PC-3 (cell line): ENCODE results near the gene TPRX1. TPM values are rescaled to one million over a fixed set of nuclear protein-coding genes. Genes with fewer than 3 reads are reported as not detected.

Experiments used
- ATAC-seq: fragments of 200-7000 bp; cut with Tn5 transposase; 2 replicates; pipeline ENCODE4 v1.9.1; 2020; ENCODE audit warnings: mild to moderate bottlenecking, moderate library complexity
- BruUV-seq: library from RNA; stranded (reverse); fragments of 400-500 nt; replicated peaks from 2 replicates; lab custom pipeline; 2021; lab: Mats Ljungman, UMichigan
- CTCF ChIA-PET: fragments of 300-600 bp; sonication (Branson Sonifier 250); formaldehyde crosslinking; loops from one replicate; lab custom pipeline; 2022; ENCODE audit warnings: antibody characterized with exemption; lab: Charles Lee
- POLR2A ChIA-PET: fragments of 300-600 bp; sonication (Branson Sonifier 250); formaldehyde crosslinking; loops from one replicate; lab custom pipeline; 2022; ENCODE audit warnings: antibody characterized with exemption; ENCODE audit not compliant: unreplicated experiment; lab: Charles Lee
- DNase-seq: peaks from one replicate; pipeline ENCODE4 v3.0.0-alpha.2; 2015
- H2AFZ ChIP-seq: fragments of 300-600 bp; sonication (generic); 2 replicates; pipeline ENCODE4 v1.6.0; 2016; ENCODE audit warnings: antibody characterized with exemption, low read length
- H3F3A ChIP-seq: fragments of 300-600 bp; sonication (generic); one replicate; pipeline ENCODE4 v1.6.0; 2017; ENCODE audit warnings: antibody characterized with exemption, low read length, control low read depth, mild to moderate bottlenecking; ENCODE audit not compliant: unreplicated experiment
- H3K27ac ChIP-seq: fragments of 300-600 bp; sonication (generic); 2 replicates; pipeline ENCODE4 v1.5.1; 2016; ENCODE audit warnings: mild to moderate bottlenecking, low read length
- H3K27me3 ChIP-seq: fragments of 300-600 bp; sonication (generic); 2 replicates; pipeline ENCODE4 v1.6.1; 2016; ENCODE audit warnings: low read length, mixed read lengths
- H3K36me3 ChIP-seq: fragments of 300-600 bp; sonication (generic); 2 replicates; pipeline ENCODE4 v1.6.1; 2016; ENCODE audit warnings: low read depth, mixed run types, low read length, mixed read lengths
- H3K4me1 ChIP-seq: fragments of 300-600 bp; sonication (generic); 2 replicates; pipeline ENCODE4 v1.5.1; 2016; ENCODE audit warnings: low read length; ENCODE audit not compliant: insufficient read depth
- H3K4me2 ChIP-seq: fragments of 300-600 bp; sonication (generic); 2 replicates; pipeline ENCODE4 v1.6.0; 2016; ENCODE audit warnings: low read length
- H3K4me3 ChIP-seq: fragments of 300-600 bp; sonication (generic); 2 replicates; pipeline ENCODE4 v1.5.1; 2016; ENCODE audit warnings: mild to moderate bottlenecking, low read length, mixed read lengths
- H3K79me2 ChIP-seq: fragments of 300-600 bp; sonication (generic); 2 replicates; pipeline ENCODE4 v1.6.1; 2017; ENCODE audit warnings: low read length, mixed read lengths
- H3K9ac ChIP-seq: fragments of 300-600 bp; sonication (generic); 2 replicates; pipeline ENCODE4 v1.6.0; 2016; ENCODE audit warnings: mild to moderate bottlenecking, low read length
- H3K9me2 ChIP-seq: fragments of 300-600 bp; sonication (generic); replicated peaks from 2 replicates; pipeline ENCODE4 v1.6.1; 2016; ENCODE audit warnings: mixed run types, low read length, mixed read lengths
- H3K9me3 ChIP-seq: fragments of 300-600 bp; sonication (generic); 2 replicates; pipeline ENCODE4 v1.6.1; 2016; ENCODE audit warnings: low read length, mixed read lengths
- H4K20me1 ChIP-seq: fragments of 300-600 bp; sonication (generic); 2 replicates; pipeline ENCODE4 v1.6.1; 2016; ENCODE audit warnings: low read length, mixed read lengths
- CTCF ChIP-seq: fragments of 300-600 bp; sonication (generic); conservative IDR thresholded peaks from 2 replicates; pipeline ENCODE4 v1.5.1; 2017; ENCODE audit warnings: antibody characterized with exemption, low read depth, mild to moderate bottlenecking, low read length
- EZH2 ChIP-seq: fragments of 300-600 bp; sonication (generic); IDR thresholded peaks from one replicate; pipeline ENCODE4 v1.6.1; 2017; ENCODE audit warnings: antibody characterized with exemption, mild to moderate bottlenecking, low read length; ENCODE audit not compliant: unreplicated experiment
- EZH2phosphoT487 ChIP-seq: fragments of 300-600 bp; sonication (generic); IDR thresholded peaks from 2 replicates; pipeline ENCODE4 v1.6.1; 2018; ENCODE audit warnings: mild to moderate bottlenecking, antibody characterized with exemption, low read length, borderline replicate concordance
- intact Hi-C: fragments of 100-400 bp; cut with micrococcal nuclease; formaldehyde crosslinking; loops from 2 replicates; pipeline ENCODE4 v1.9.0; 2023
- total RNA-seq: library from RNA; depleted of rRNA; stranded (reverse); fragments of >200 nt; gene quantifications from 2 replicates; pipeline ENCODE4 v1.2.3, GENCODE V29; 2014

TPRX1 gene
- total RNA-seq, 1 experiment from 2014 or later: not detected

GRCh38 chr19:47760632-47760999 lies 43.7 kb downstream of the TPRX1 start:
- Histone ChIP-seq H3K9me3 (no peaks in the 10 kb centered on the region), H3K9ac (no peak overlapping the region), H3K9me2 (no peaks in the 10 kb centered on the region), H3K36me3 (peaks cover 12% of the 10 kb centered on the region; the same call in 1 of the 2 replicates), H3K27ac (no peak overlapping the region), H3K4me2 (no peak overlapping the region), H3K79me2 (no peaks in the 10 kb centered on the region), H3F3A (no peaks in the 10 kb centered on the region), H2AFZ (no peak overlapping the region), H3K27me3 (no peaks in the 10 kb centered on the region), H4K20me1 (no peaks in the 10 kb centered on the region), H3K4me1 (no peaks in the 10 kb centered on the region), H3K4me3 (no peak overlapping the region)
- ChIA-PET POLR2A (no interaction called here), CTCF (no interaction called here)
- no TSS peak for BruUV-seq
- DNase-seq (no peak), ATAC-seq (no peak)
- TF ChIP-seq EZH2 (no peak), CTCF (no peak), EZH2phosphoT487 (no peak)
- intact Hi-C loops: no loop called here

GRCh38 chr19:47758443-47758804 lies 45.9 kb downstream of the TPRX1 start:
- no peaks in the 10 kb centered on the region for H3K27me3 ChIP-seq
- TF ChIP-seq EZH2phosphoT487 (no peak), CTCF (no peak), EZH2 (no peak)
- H3K36me3 ChIP-seq: peaks cover 16% of the 10 kb centered on the region; the same call in 1 of the 2 replicates
- no peaks in the 10 kb centered on the region for H3F3A ChIP-seq
- no peak overlapping the region for H3K4me2 ChIP-seq
- no peak overlapping the region for H3K9ac ChIP-seq
- H3K9me2 ChIP-seq: no peaks in the 10 kb centered on the region
- no peak overlapping the region for H3K27ac ChIP-seq
- no peaks in the 10 kb centered on the region for H4K20me1 ChIP-seq
- H2AFZ ChIP-seq: no peak overlapping the region
- no peaks in the 10 kb centered on the region for H3K79me2 ChIP-seq
- ChIA-PET POLR2A (interaction anchor here (0.7 kb wide), 1 partner anchor 10 kb away, joined by 4 read pairs; no protein-coding TSS in a partner anchor), CTCF (no interaction called here)
- H3K4me3 ChIP-seq: no peak overlapping the region
- no peaks in the 10 kb centered on the region for H3K4me1 ChIP-seq
- no TSS peak for BruUV-seq
- ATAC-seq: no peak
- no peaks in the 10 kb centered on the region for H3K9me3 ChIP-seq
- no peak for DNase-seq
- intact Hi-C loops: no loop called here

- Histone ChIP-seq H3K27ac (no peak overlapping the region), H3K9me3 (no peaks in the 10 kb centered on the region), H3K4me1 (no peaks in the 10 kb centered on the region), H3K9ac (no peak overlapping the region), H3F3A (no peaks in the 10 kb centered on the region), H3K4me2 (no peak overlapping the region), H3K27me3 (no peaks in the 10 kb centered on the region), H2AFZ (no peak overlapping the region), H3K79me2 (no peaks in the 10 kb centered on the region), H3K4me3 (no peak overlapping the region), H4K20me1 (no peaks in the 10 kb centered on the region), H3K9me2 (no peaks in the 10 kb centered on the region), H3K36me3 (peaks cover 18% of the 10 kb centered on the region; the same call in 1 of the 2 replicates)
- DNase-seq (no peak), ATAC-seq (no peak)
- TF ChIP-seq CTCF (no peak), EZH2 (no peak)
- no TSS peak for BruUV-seq
- CTCF ChIA-PET: no interaction called here
- intact Hi-C loops: no loop called here
- POLR2A ChIA-PET: interaction anchor here (0.7 kb wide), 1 partner anchor 9 kb away, joined by 4 read pairs; no protein-coding TSS in a partner anchor
Measured at GRCh38 chr19:47757617-47758442, 46.5 kb downstream of the TPRX1 start.
